Hepatocyte (in vitro differentiated cells): ENCODE data around the gene CES3.

Experiments
- CTCF ChIP-seq: fragments of 200-600 bp; sonication (generic); IDR thresholded peaks from 2 replicates; pipeline ENCODE4 v1.5.1; 2016; ENCODE audit warnings: antibody characterized with exemption, mild to moderate bottlenecking; ENCODE audit not compliant: poor library complexity
- EZH2 ChIP-seq: fragments of 200-600 bp; sonication (generic); IDR thresholded peaks from 2 replicates; pipeline ENCODE4 v1.6.1; 2016; ENCODE audit warnings: antibody characterized with exemption, mild to moderate bottlenecking, borderline replicate concordance

- TF ChIP-seq CTCF (no peak), EZH2 (no peak)
These were observed 33.0 kb upstream of the CES3 start for GRCh38 chr16:66927918-66928649.
